GM21360 (cell line): ENCODE data around the gene NUP58.

ENCODE experiments used
- ATAC-seq: cut with Tn5 transposase; IDR thresholded peaks from one replicate; pipeline ENCODE4 v1.9.1; 2021; ENCODE audit warnings: mild to moderate bottlenecking, moderate library complexity; ENCODE audit not compliant: unreplicated experiment

Gene NUP58

GRCh38 chr13:25301347-25302113 is at the start of gene NUP58:
TSS of gene NUP58 (plus strand) at chr13:25301625. CDS start at chr13:25301774, 149 bp downstream.
- ATAC-seq: peak; percentile 98

- no peak for ATAC-seq
These were observed 49.2 kb upstream of the NUP58 start for GRCh38 chr13:25252225-25252624.

- no peak for ATAC-seq
These were observed 48.7 kb upstream of the NUP58 start for GRCh38 chr13:25252752-25253151.

- no peak for ATAC-seq
These were observed 47.7 kb upstream of the NUP58 start for GRCh38 chr13:25253702-25254101.

GRCh38 chr13:25262261-25262660 is 39.2 kb upstream of the NUP58 start:
- no peak for ATAC-seq

- no peak for ATAC-seq
These were observed 34.7 kb upstream of the NUP58 start for GRCh38 chr13:25266706-25267105.

- ATAC-seq: no peak
These were observed 33.7 kb upstream of the NUP58 start for GRCh38 chr13:25267715-25268114.

- ATAC-seq: no peak
These were observed 32.9 kb upstream of the NUP58 start for GRCh38 chr13:25268561-25268960.

GRCh38 chr13:25276748-25277147 is 24.7 kb upstream of the NUP58 start:
- no peak for ATAC-seq

- ATAC-seq: no peak
These were observed 21.0 kb upstream of the NUP58 start for GRCh38 chr13:25280396-25280795.

- peak; percentile 52 for ATAC-seq
These were observed 20.1 kb upstream of the NUP58 start for GRCh38 chr13:25281193-25281934.

- peak; percentile 24 for ATAC-seq
These were observed 19.5 kb upstream of the NUP58 start for GRCh38 chr13:25281935-25282332.

GRCh38 chr13:25286308-25286968 is 15.0 kb upstream of the NUP58 start:
- peak; percentile 31 for ATAC-seq

GRCh38 chr13:25286969-25287961 is 14.2 kb upstream of the NUP58 start, which contains the start of gene MTMR6:
TSS of gene MTMR6 (minus strand) at chr13:25287488. CDS start at chr13:25287247, 241 bp downstream.
- ATAC-seq: peak; percentile 91

- ATAC-seq: no peak
These were observed 12.5 kb upstream of the NUP58 start for GRCh38 chr13:25288966-25289365.

- no peak for ATAC-seq
These were observed 9.7 kb upstream of the NUP58 start for GRCh38 chr13:25291691-25292090.

- ATAC-seq: no peak
These were observed 9.1 kb upstream of the NUP58 start for GRCh38 chr13:25292301-25292700.

- no peak for ATAC-seq
These were observed 6.2 kb upstream of the NUP58 start for GRCh38 chr13:25295228-25295627.

GRCh38 chr13:25295701-25296100 is 5.7 kb upstream of the NUP58 start:
- ATAC-seq: no peak

- peak; percentile 11 for ATAC-seq
These were observed 521 bp upstream of the NUP58 start for GRCh38 chr13:25300861-25301346.
